ENCODE measurements around the gene MUC12.

The MUC12 gene

DNA sequence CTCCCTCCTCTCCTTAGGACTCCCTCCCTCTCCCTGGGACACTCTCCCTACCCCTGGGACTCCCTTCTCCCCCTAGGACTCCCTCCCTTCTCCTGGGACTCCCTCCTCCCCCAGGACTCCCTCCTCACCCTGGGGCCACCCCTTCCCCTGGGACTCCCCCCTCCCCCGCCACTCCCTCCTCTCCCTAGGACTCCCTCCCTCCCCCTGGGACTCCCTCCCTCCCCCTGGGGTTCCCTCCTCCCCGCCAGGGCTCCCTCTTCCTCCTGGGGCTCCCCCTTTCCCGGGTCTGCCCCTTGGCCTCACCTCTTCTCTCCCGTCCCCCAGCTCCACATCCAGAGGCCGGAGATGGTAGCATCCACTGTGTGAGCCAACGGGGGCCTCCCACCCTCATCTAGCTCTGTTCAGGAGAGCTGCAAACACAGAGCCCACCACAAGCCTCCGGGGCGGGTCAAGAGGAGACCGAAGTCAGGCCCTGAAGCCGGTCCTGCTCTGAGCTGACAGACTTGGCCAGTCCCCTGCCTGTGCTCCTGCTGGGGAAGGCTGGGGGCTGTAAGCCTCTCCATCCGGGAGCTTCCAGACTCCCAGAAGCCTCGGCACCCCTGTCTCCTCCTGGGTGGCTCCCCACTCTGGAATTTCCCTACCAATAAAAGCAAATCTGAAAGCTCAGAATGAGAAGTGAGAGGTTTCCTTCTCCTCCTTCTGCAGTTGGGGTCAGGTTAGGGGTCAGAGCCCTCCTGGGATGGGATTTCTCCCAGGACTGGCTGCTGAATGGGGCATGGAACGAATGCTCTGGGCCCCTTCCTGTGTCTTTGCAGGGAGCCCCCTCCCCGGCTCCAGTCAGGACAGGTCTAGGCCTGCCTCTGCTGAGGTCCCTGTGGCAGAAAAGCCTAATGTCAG, 49.2 kb downstream of the MUC12 start:
- TF ChIP-seq, protein P1, sequence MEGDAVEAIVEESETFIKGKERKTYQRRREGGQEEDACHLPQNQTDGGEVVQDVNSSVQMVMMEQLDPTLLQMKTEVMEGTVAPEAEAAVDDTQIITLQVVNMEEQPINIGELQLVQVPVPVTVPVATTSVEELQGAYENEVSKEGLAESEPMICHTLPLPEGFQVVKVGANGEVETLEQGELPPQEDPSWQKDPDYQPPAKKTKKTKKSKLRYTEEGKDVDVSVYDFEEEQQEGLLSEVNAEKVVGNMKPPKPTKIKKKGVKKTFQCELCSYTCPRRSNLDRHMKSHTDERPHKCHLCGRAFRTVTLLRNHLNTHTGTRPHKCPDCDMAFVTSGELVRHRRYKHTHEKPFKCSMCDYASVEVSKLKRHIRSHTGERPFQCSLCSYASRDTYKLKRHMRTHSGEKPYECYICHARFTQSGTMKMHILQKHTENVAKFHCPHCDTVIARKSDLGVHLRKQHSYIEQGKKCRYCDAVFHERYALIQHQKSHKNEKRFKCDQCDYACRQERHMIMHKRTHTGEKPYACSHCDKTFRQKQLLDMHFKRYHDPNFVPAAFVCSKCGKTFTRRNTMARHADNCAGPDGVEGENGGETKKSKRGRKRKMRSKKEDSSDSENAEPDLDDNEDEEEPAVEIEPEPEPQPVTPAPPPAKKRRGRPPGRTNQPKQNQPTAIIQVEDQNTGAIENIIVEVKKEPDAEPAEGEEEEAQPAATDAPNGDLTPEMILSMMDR (IDR thresholded peaks at IDR 0.05; ENCODE audit: low read depth, low read length), result no peak
- no peak overlapping the region for H3K4me3 ChIP-seq (ENCODE audit: low read depth, low read length)
- no peaks in the 10 kb centered on the region for H3K9me3 ChIP-seq (ENCODE audit: severe bottlenecking)
- peaks cover 86% of the 10 kb centered on the region for H3K27me3 ChIP-seq (ENCODE audit: insufficient read depth, low read depth, severe bottlenecking)
- DNase-seq, result no peak
- H3K36me3 ChIP-seq, result no peaks in the 10 kb centered on the region
- H3K27ac ChIP-seq, result no peak overlapping the region

DNA sequence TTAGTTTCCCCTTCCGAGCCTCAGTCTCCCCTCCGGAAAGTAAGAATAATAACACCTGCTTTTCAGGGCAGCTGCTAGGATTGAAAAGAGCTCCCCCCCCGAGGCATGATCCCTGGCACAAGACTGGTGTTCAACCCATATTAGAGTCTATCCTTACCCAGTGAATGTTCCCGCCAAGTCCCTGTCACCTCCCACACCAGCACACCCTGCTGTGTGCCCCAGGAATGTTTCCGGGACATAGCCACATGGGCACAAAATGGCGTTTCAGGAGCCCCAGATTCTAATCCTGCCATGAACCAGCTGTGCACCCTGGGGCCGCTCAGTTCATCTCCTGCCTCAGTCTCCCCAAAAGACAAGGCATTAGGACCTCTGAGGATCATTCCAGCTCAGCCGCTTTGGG, 51.1 kb downstream of the MUC12 start:
- Histone ChIP-seq H3K4me3 (ENCODE audit: low read depth, low read length) (no peak overlapping the region), H3K27me3 (ENCODE audit: insufficient read depth, low read depth, severe bottlenecking) (peaks cover 74% of the 10 kb centered on the region), H3K9me3 (ENCODE audit: severe bottlenecking) (no peaks in the 10 kb centered on the region), H3K36me3 (no peaks in the 10 kb centered on the region), H3K27ac (no peak overlapping the region)
- no peak for DNase-seq
- TF ChIP-seq, protein P1 (IDR thresholded peaks at IDR 0.05; ENCODE audit: low read depth, low read length), result no peak

DNA sequence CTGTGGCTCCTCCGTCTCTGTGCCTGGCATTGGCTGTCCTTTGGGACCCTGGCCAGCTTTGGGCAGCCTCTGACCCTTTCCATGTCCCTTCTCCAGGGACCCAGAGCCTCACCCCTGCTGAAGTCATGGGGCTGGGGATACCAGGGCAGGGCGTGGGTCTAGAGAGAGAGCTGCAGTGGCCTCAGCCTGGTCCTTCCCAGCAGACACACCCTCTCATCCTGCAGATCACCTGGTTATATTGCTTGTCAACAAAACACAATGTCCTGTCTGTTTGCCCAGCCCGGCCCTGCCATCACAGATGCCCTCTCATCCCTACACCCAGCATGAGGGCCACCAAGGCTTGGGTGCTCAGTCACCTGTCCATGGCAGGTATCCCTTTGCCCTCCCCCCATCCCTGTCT, 52.3 kb downstream of the MUC12 start:
- Histone ChIP-seq H3K9me3 (ENCODE audit: severe bottlenecking) (no peaks in the 10 kb centered on the region), H3K36me3 (no peaks in the 10 kb centered on the region), H3K27me3 (ENCODE audit: insufficient read depth, low read depth, severe bottlenecking) (peaks cover 74% of the 10 kb centered on the region), H3K27ac (no peak overlapping the region), H3K4me3 (ENCODE audit: low read depth, low read length) (no peak overlapping the region)
- DNase-seq, result no peak
- TF ChIP-seq, protein P1 (IDR thresholded peaks at IDR 0.05; ENCODE audit: low read depth, low read length), result no peak

DNA sequence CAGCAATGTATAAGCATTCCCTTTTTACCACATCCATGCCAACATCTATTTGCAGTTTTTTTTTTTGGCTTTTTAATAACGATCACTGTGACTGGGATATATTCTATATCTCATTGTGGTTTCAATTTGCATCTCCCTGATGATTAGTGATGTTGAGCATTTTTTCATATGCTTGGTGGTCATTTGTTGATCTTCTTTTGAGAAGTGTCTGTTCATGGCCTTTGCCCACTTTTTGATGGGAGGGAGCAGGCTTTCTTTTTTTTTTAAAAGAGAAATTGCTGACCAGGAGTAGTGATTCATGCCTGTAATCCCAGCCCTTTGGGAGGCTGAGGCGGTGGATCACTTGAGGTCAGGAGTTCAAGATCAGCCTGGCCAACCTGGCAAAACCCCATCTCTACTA, 54.5 kb downstream of the MUC12 start:
- Histone ChIP-seq H3K9me3 (ENCODE audit: severe bottlenecking) (no peaks in the 10 kb centered on the region), H3K4me3 (ENCODE audit: low read depth, low read length) (no peak overlapping the region), H3K36me3 (no peaks in the 10 kb centered on the region), H3K27ac (no peak overlapping the region), H3K27me3 (ENCODE audit: insufficient read depth, low read depth, severe bottlenecking) (peaks cover 82% of the 10 kb centered on the region)
- DNase-seq, result no peak
- TF ChIP-seq, protein P1 (IDR thresholded peaks at IDR 0.05; ENCODE audit: low read depth, low read length), result no peak

DNA sequence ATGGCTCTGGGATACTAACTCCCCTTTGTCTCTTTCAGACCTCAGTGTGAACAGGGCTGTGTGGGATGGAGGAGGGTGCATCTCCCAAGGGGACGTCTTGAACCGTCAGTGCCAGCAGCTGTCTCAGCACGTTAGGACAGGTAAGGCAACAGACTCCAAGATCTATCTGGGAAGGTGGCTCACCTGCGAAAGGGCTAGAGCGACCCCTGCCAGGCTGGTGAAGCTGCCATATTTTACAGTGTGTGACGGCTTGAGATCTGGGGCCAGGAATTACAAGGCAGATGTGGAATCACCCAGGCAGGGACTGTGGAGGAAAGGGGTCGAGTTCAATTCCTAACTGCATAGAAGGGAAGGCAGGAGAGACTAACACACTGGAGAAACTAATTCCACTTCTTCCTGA, 61.7 kb downstream of the MUC12 start:
- Histone ChIP-seq H3K9me3 (ENCODE audit: severe bottlenecking) (no peaks in the 10 kb centered on the region), H3K27ac (no peak overlapping the region), H3K27me3 (ENCODE audit: insufficient read depth, low read depth, severe bottlenecking) (peaks cover 50% of the 10 kb centered on the region), H3K36me3 (no peaks in the 10 kb centered on the region), H3K4me3 (ENCODE audit: low read depth, low read length) (no peak overlapping the region)
- TF ChIP-seq, protein P1 (IDR thresholded peaks at IDR 0.05; ENCODE audit: low read depth, low read length), result no peak
- DNase-seq, result no peak
